Kidney epithelial cell (primary cell): ENCODE data around the gene PTPRE. TPM values are rescaled to one million over a fixed set of nuclear protein-coding genes. Genes with fewer than 3 reads are reported as not detected.

Experiments used
- DNase-seq: peaks from one replicate; pipeline ENCODE4 v3.0.0-alpha.2; 2010; ENCODE audit warnings: low read depth
- H3K27me3 ChIP-seq: 2 replicates; pipeline ENCODE4 v1.6.0; 2011; ENCODE audit warnings: low read length; ENCODE audit not compliant: control insufficient read depth, insufficient read depth
- H3K36me3 ChIP-seq: 2 replicates; pipeline ENCODE4 v1.5.1; 2011; ENCODE audit warnings: low read length; ENCODE audit not compliant: control insufficient read depth, insufficient read depth
- H3K4me3 ChIP-seq: 2 replicates; pipeline ENCODE4 v1.5.1; 2011; ENCODE audit warnings: low read depth, mild to moderate bottlenecking, control low read depth, low read length
- CTCF ChIP-seq: IDR thresholded peaks from 2 replicates; pipeline ENCODE4 v1.5.1; 2011; ENCODE audit warnings: mild to moderate bottlenecking, moderate library complexity, low read length, control low read depth, inconsistent platforms; ENCODE audit not compliant: insufficient read depth, poor library complexity, severe bottlenecking
- total RNA-seq: library from RNA; depleted of rRNA; stranded (reverse); fragments of >200 nt; gene quantifications from 2 replicates; pipeline ENCODE4 v1.2.3, GENCODE V29; 2015

Gene PTPRE
- total RNA-seq, 1 donor from 2014 or later: 10.3 TPM

- Histone ChIP-seq H3K36me3 (no peaks in the 10 kb centered on the region), H3K4me3 (no peak overlapping the region), H3K27me3 (no peaks in the 10 kb centered on the region)
- TF ChIP-seq CTCF: no peak
- DNase-seq: no peak
These were observed 3.5 kb downstream of the PTPRE start for GRCh38 chr10:127910464-127910770.

- H3K27me3 ChIP-seq: no peaks in the 10 kb centered on the region
- DNase-seq: no peak
- TF ChIP-seq CTCF: no peak
- no peaks in the 10 kb centered on the region for H3K36me3 ChIP-seq
- H3K4me3 ChIP-seq: no peak overlapping the region
These were observed 4.4 kb downstream of the PTPRE start for GRCh38 chr10:127911218-127911866.

- Histone ChIP-seq H3K27me3 (no peaks in the 10 kb centered on the region), H3K4me3 (no peak overlapping the region), H3K36me3 (no peaks in the 10 kb centered on the region)
- TF ChIP-seq CTCF: no peak
- no peak for DNase-seq
These were observed 5.0 kb downstream of the PTPRE start for GRCh38 chr10:127911867-127912257.

- Histone ChIP-seq H3K36me3 (no peaks in the 10 kb centered on the region), H3K4me3 (no peak overlapping the region), H3K27me3 (no peaks in the 10 kb centered on the region)
- no peak for DNase-seq
- no peak for TF ChIP-seq CTCF
These were observed 5.9 kb downstream of the PTPRE start for GRCh38 chr10:127912607-127913367.

GRCh38 chr10:127913368-127913759 lies 6.5 kb downstream of the PTPRE start:
- no peaks in the 10 kb centered on the region for H3K27me3 ChIP-seq
- DNase-seq: no peak
- no peak overlapping the region for H3K4me3 ChIP-seq
- no peaks in the 10 kb centered on the region for H3K36me3 ChIP-seq
- no peak for TF ChIP-seq CTCF

- DNase-seq: no peak
- Histone ChIP-seq H3K4me3 (no peak overlapping the region), H3K36me3 (no peaks in the 10 kb centered on the region), H3K27me3 (no peaks in the 10 kb centered on the region)
- TF ChIP-seq CTCF: no peak
These were observed 8.4 kb downstream of the PTPRE start for GRCh38 chr10:127915324-127915723.
